HepG2 (cell line): ENCODE results near the gene CAPN12. TPM values are rescaled to one million over a fixed set of nuclear protein-coding genes. Genes with fewer than 3 reads are reported as not detected.

Experiments used
- ATAC-seq: fragments of 200-7000 bp; cut with Tn5 transposase; 3 replicates; pipeline ENCODE4 v1.9.1; 2020; ENCODE audit warnings: mild to moderate bottlenecking, moderate library complexity
- BruUV-seq: library from RNA; stranded (reverse); fragments of 400-500 nt; replicated peaks from 2 replicates; lab custom pipeline; 2021; lab: Mats Ljungman, UMichigan
- CTCF ChIA-PET: fragments of 300-600 bp; formaldehyde crosslinking; extraction: SDS; loops from one replicate; lab custom pipeline; 2021; ENCODE audit warnings: low total read pairs, inconsistent platforms, low intra/inter-chr PET ratio; lab: Yijun Ruan, JAX
- POLR2A ChIA-PET: fragments of 350-600 bp; sonication (Branson Sonifier 250); formaldehyde crosslinking; loops from one replicate; lab custom pipeline; 2020; ENCODE audit warnings: antibody characterized with exemption, inconsistent platforms; lab: Yijun Ruan, JAX
- DNase-seq: peaks from one replicate; pipeline ENCODE4 v3.0.0-alpha.2; 2015; ENCODE audit warnings: low spot score
- FAIRE-seq: peaks from 3 replicates; lab custom pipeline; 2011; peaks lifted over from hg19 to GRCh38; lab: Jason Lieb, UNC
- H2AFZ ChIP-seq: one replicate; pipeline ENCODE4 v1.6.1; 2011; ENCODE audit warnings: low read length, inconsistent platforms
- H3K27ac ChIP-seq: fragments of 300-600 bp; 3 replicates; pipeline ENCODE4 v1.8.0; 2011; ENCODE audit warnings: mixed run types, mild to moderate bottlenecking, mixed read lengths, low read length, inconsistent platforms; ENCODE audit not compliant: insufficient read depth; ENCODE audit errors: extremely low read length
- H3K27me3 ChIP-seq, 2 experiments: fragments of 200-600 bp in 1 of 2; 2 replicates in 1 of 2; 3 replicates in 1 of 2; pipeline versions ENCODE4 v1.6.0 to v1.8.0; 2011; ENCODE audit warnings: low read length in 2 of 2, mild to moderate bottlenecking in 2 of 2, moderate library complexity in 2 of 2, inconsistent platforms in 1 of 2; ENCODE audit not compliant: insufficient read depth in 2 of 2, control insufficient read depth in 1 of 2
- H3K36me3 ChIP-seq, 2 experiments: fragments of 200-600 bp in 1 of 2; replicated peaks in 1 of 2; 2 replicates in 1 of 2; 3 replicates in 1 of 2; pipeline versions ENCODE4 v1.5.1 to v1.8.0; 2011; ENCODE audit warnings: low read length in 2 of 2, inconsistent platforms in 1 of 2; ENCODE audit not compliant: insufficient read depth in 2 of 2, control insufficient read depth in 1 of 2
- H3K4me1 ChIP-seq: 2 replicates; pipeline ENCODE4 v1.5.1; 2012; ENCODE audit warnings: low read length, inconsistent platforms; ENCODE audit not compliant: insufficient read depth
- H3K4me2 ChIP-seq: 2 replicates; pipeline ENCODE4 v1.6.0; 2011; ENCODE audit warnings: low read depth, low read length, inconsistent platforms
- H3K4me3 ChIP-seq, 3 experiments: fragments of 200-600 bp in 1 of 3; sonication (generic), shearing (Covaris generic) in 1 of 3; replicated peaks in 1 of 3; 2 replicates each; pipeline ENCODE4 v1.5.1; 2011 to 2016; ENCODE audit warnings: low read length in 3 of 3, inconsistent platforms in 2 of 3, low read depth in 2 of 3, mild to moderate bottlenecking in 2 of 3, control low read depth in 1 of 3, mixed read lengths in 1 of 3; ENCODE audit not compliant: insufficient read depth in 1 of 3
- H3K79me2 ChIP-seq: one replicate; pipeline ENCODE4 v1.6.1; 2011; ENCODE audit warnings: low read length, inconsistent platforms; ENCODE audit not compliant: insufficient read depth
- H3K9ac ChIP-seq: 2 replicates; pipeline ENCODE4 v1.6.0; 2011; ENCODE audit warnings: mild to moderate bottlenecking, low read depth, low read length, inconsistent platforms; ENCODE audit not compliant: insufficient read depth
- H3K9me3 ChIP-seq: 2 replicates; pipeline ENCODE4 v1.5.1; 2012; ENCODE audit warnings: mild to moderate bottlenecking, low read length
- H4K20me1 ChIP-seq: 2 replicates; pipeline ENCODE4 v1.6.0; 2011; ENCODE audit warnings: inconsistent platforms, mild to moderate bottlenecking, low read length, moderate library complexity; ENCODE audit not compliant: insufficient read depth
- AGO1 ChIP-seq: fragments of 200-400 bp; formaldehyde crosslinking; IDR thresholded peaks from 2 replicates; pipeline ENCODE4 v1.6.1; 2017; ENCODE audit warnings: mild to moderate bottlenecking, low read depth, low read length, moderate library complexity; ENCODE audit not compliant: poor library complexity, severe bottlenecking
- ARID3A ChIP-seq: IDR thresholded peaks from 2 replicates; pipeline ENCODE4 v1.6.1; 2012; ENCODE audit warnings: low read depth, low read length, improper control_type of control experiment
- ETV5 ChIP-seq: IDR thresholded peaks from 2 replicates; pipeline ENCODE4 v1.6.1; 2018; ENCODE audit warnings: missing biosample characterization, missing genetic modification reagents, inconsistent platforms, borderline replicate concordance
- MTF2 ChIP-seq: sonication (generic); formaldehyde crosslinking; IDR thresholded peaks from 2 replicates; pipeline ENCODE4 v1.5.0; 2020; ENCODE audit warnings: missing genetic modification reagents, borderline replicate concordance
- ZNF329 ChIP-seq: sonication (generic); formaldehyde crosslinking; IDR thresholded peaks from 2 replicates; pipeline ENCODE4 v1.9.0; 2021; ENCODE audit warnings: low read depth, mild to moderate bottlenecking, missing genetic modification reagents
- ZNF614 ChIP-seq: IDR thresholded peaks from 2 replicates; pipeline ENCODE4 v1.6.1; 2018; ENCODE audit warnings: missing biosample characterization, missing genetic modification reagents, inconsistent platforms, borderline replicate concordance
- ZNF710 ChIP-seq: sonication (generic); formaldehyde crosslinking; IDR thresholded peaks from 2 replicates; pipeline ENCODE4 v1.5.0; 2020; ENCODE audit warnings: mild to moderate bottlenecking, missing genetic modification reagents, borderline replicate concordance
- WGBS: methylation state at CpG from one replicate; pipeline ENCODE4 v1.1.6; 2017; ENCODE audit warnings: low lambda C conversion rate; 5-methylcytosine and 5-hydroxymethylcytosine counted together
- in situ Hi-C: cut with HindIII; loops from 2 replicates; pipeline ENCODE4 v1.10.0; 2017; ENCODE audit warnings: low pct_unique_long_range_greater_than_20kb; ENCODE audit not compliant: extremely low pct_ligation_motif_present
- intact Hi-C: fragments of 100-400 bp; cut with micrococcal nuclease; formaldehyde crosslinking; loops from one replicate; pipeline ENCODE4 v1.10.0; 2022; ENCODE audit not compliant: unreplicated experiment
- polyA plus RNA-seq, 8 experiments: library from polyadenylated mRNA; depleted of rRNA in 3 of 8; stranded (reverse) in 7 of 8; unstranded in 1 of 8; fragments of >200 nt; fragmentation: Illumina TruSeq in 4 of 8; extraction: Trizol in 4 of 8; gene quantifications; 2 replicates each; pipeline versions ENCODE4 v1.2.1 to v1.2.3, GENCODE V29; 2011 to 2016; ENCODE audit warnings: low read depth in 4 of 8, missing spikeins in 1 of 8, mixed read lengths in 1 of 8; ENCODE audit not compliant: insufficient read depth in 1 of 8
- total RNA-seq, 5 experiments: library from RNA; depleted of rRNA; stranded (reverse); fragments of >200 nt; fragmentation: Illumina TruSeq; extraction: Trizol; gene quantifications; 2 replicates each; pipeline ENCODE4 v1.2.3, GENCODE V29; 2016; ENCODE audit warnings: low read depth in 1 of 5
- TF ChIP-seq, protein P1 (sequence below): sonication (generic); formaldehyde crosslinking; IDR thresholded peaks from 2 replicates; pipeline ENCODE4 v1.5.1; 2020; ENCODE audit warnings: mild to moderate bottlenecking, missing genetic modification reagents, moderate library complexity

The CAPN12 gene
- total and polyA plus RNA-seq, 2 of the 13 experiments (the other 11 are each of a cell fraction or from before 2014, with no cell fraction given) = 1.6 to 13.6 TPM

GRCh38 chr19:38739440-38740256 is 4.6 kb downstream of the CAPN12 start:
- Histone ChIP-seq H3K27ac (no peak overlapping the region), H3K4me1 (peaks cover 59% of the 10 kb centered on the region), H3K4me3 (no peak overlapping the region), H3K9me3 (no peaks in the 10 kb centered on the region), H2AFZ (no peak overlapping the region), H4K20me1 (no peaks in the 10 kb centered on the region), H3K79me2 (no peaks in the 10 kb centered on the region)
- FAIRE-seq = no peak
- DNase-seq = no peak
- in situ Hi-C loops (loop anchor here (5.0 to 25.0 kb wide), 2 partner anchors 93 to 173 kb away; partner anchors contain the start of genes CCER2 and ECH1), intact Hi-C loops (no loop called here)
- CTCF ChIA-PET = no interaction called here
- no TSS peak for BruUV-seq
- no peak for ATAC-seq
- TF ChIP-seq AGO1 (peak; percentile 36), ARID3A (no peak), ETV5 (CRISPR knock-in tag) (no peak), ZNF614 (CRISPR knock-in tag) (no peak), ZNF329 (CRISPR knock-in tag) (peak; percentile 98), ZNF710 (CRISPR knock-in tag) (no peak), MTF2 (CRISPR knock-in tag) (no peak)
- TF ChIP-seq, protein P1, sequence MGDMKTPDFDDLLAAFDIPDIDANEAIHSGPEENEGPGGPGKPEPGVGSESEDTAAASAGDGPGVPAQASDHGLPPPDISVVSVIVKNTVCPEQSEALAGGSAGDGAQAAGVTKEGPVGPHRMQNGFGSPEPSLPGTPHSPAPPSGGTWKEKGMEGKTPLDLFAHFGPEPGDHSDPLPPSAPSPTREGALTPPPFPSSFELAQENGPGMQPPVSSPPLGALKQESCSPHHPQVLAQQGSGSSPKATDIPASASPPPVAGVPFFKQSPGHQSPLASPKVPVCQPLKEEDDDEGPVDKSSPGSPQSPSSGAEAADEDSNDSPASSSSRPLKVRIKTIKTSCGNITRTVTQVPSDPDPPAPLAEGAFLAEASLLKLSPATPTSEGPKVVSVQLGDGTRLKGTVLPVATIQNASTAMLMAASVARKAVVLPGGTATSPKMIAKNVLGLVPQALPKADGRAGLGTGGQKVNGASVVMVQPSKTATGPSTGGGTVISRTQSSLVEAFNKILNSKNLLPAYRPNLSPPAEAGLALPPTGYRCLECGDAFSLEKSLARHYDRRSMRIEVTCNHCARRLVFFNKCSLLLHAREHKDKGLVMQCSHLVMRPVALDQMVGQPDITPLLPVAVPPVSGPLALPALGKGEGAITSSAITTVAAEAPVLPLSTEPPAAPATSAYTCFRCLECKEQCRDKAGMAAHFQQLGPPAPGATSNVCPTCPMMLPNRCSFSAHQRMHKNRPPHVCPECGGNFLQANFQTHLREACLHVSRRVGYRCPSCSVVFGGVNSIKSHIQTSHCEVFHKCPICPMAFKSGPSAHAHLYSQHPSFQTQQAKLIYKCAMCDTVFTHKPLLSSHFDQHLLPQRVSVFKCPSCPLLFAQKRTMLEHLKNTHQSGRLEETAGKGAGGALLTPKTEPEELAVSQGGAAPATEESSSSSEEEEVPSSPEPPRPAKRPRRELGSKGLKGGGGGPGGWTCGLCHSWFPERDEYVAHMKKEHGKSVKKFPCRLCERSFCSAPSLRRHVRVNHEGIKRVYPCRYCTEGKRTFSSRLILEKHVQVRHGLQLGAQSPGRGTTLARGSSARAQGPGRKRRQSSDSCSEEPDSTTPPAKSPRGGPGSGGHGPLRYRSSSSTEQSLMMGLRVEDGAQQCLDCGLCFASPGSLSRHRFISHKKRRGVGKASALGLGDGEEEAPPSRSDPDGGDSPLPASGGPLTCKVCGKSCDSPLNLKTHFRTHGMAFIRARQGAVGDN (CRISPR knock-in tag) = peak; percentile 24; the same call in 1 of the 2 replicates
- TF ChIP-seq, all 625 proteins: peak for 3
- 84% methylated on average over 11 of the region's 16 CpGs for WGBS
- POLR2A ChIA-PET = no interaction called here
- no peak overlapping the region for H3K9ac ChIP-seq
- H3K36me3 ChIP-seq = no peaks in the 10 kb centered on the region
- H3K4me2 ChIP-seq = no peak overlapping the region
- H3K27me3 ChIP-seq = no peaks in the 10 kb centered on the region
